Measurements from ENCODE around the gene PTGR2. TPM values are rescaled to one million over a fixed set of nuclear protein-coding genes. Genes with fewer than 3 reads are reported as not detected.

Gene PTGR2
- total RNA-seq, 4 donors from 2014 or later, result 3.3 to 34.6 (median 5.4) TPM

GRCh38 chr14:73842201-73842600 is 9.4 kb upstream of the PTGR2 start:
- no peaks in the 10 kb centered on the region for H3K27me3 ChIP-seq
- TF ChIP-seq POLR2AphosphoS5 (IDR thresholded peaks at IDR 0.05) (no peak), EP300 (IDR thresholded peaks at IDR 0.05) (no peak), POLR2A (IDR thresholded peaks at IDR 0.05) (no peak)
- TF ChIP-seq, protein P1, sequence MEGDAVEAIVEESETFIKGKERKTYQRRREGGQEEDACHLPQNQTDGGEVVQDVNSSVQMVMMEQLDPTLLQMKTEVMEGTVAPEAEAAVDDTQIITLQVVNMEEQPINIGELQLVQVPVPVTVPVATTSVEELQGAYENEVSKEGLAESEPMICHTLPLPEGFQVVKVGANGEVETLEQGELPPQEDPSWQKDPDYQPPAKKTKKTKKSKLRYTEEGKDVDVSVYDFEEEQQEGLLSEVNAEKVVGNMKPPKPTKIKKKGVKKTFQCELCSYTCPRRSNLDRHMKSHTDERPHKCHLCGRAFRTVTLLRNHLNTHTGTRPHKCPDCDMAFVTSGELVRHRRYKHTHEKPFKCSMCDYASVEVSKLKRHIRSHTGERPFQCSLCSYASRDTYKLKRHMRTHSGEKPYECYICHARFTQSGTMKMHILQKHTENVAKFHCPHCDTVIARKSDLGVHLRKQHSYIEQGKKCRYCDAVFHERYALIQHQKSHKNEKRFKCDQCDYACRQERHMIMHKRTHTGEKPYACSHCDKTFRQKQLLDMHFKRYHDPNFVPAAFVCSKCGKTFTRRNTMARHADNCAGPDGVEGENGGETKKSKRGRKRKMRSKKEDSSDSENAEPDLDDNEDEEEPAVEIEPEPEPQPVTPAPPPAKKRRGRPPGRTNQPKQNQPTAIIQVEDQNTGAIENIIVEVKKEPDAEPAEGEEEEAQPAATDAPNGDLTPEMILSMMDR (IDR thresholded peaks at IDR 0.05), result no peak
- no peaks in the 10 kb centered on the region for H3K36me3 ChIP-seq
- no peak for ATAC-seq
- no peaks in the 10 kb centered on the region for H3K9me3 ChIP-seq
- WGBS, 2 donors (ENCODE audit: low coverage in 1 of 2), result 100% methylated on average over 1 of the region's 1 CpG
- H3K27ac ChIP-seq, result no peak overlapping the region
- no peak overlapping the region for H3K4me3 ChIP-seq
- H3K4me1 ChIP-seq, result no peaks in the 10 kb centered on the region

GRCh38 chr14:73842851-73843250 is 8.8 kb upstream of the PTGR2 start:
- TF ChIP-seq POLR2A (IDR thresholded peaks at IDR 0.05) (no peak), POLR2AphosphoS5 (IDR thresholded peaks at IDR 0.05) (no peak), EP300 (IDR thresholded peaks at IDR 0.05) (no peak)
- TF ChIP-seq, protein P1 (IDR thresholded peaks at IDR 0.05), result no peak
- no peak for ATAC-seq
- Histone ChIP-seq H3K4me3 (no peak overlapping the region), H3K36me3 (no peaks in the 10 kb centered on the region), H3K4me1 (no peaks in the 10 kb centered on the region), H3K9me3 (no peaks in the 10 kb centered on the region), H3K27ac (no peak overlapping the region), H3K27me3 (no peaks in the 10 kb centered on the region)
- WGBS, 2 donors (ENCODE audit: low coverage in 1 of 2), result 72% methylated on average over 2 of the region's 2 CpGs; no CpG with 5 or more reads in 1 of the 2 donors

GRCh38 chr14:73843296-73843695 is 8.3 kb upstream of the PTGR2 start:
- H3K4me1 ChIP-seq, result no peaks in the 10 kb centered on the region
- no peaks in the 10 kb centered on the region for H3K36me3 ChIP-seq
- no peaks in the 10 kb centered on the region for H3K27me3 ChIP-seq
- H3K4me3 ChIP-seq, result no peak overlapping the region
- no peak for TF ChIP-seq EP300 (IDR thresholded peaks at IDR 0.05)
- no peak for TF ChIP-seq POLR2A (IDR thresholded peaks at IDR 0.05)
- no peak for TF ChIP-seq POLR2AphosphoS5 (IDR thresholded peaks at IDR 0.05)
- TF ChIP-seq, protein P1 (IDR thresholded peaks at IDR 0.05), result no peak
- no peak overlapping the region for H3K27ac ChIP-seq
- no peaks in the 10 kb centered on the region for H3K9me3 ChIP-seq
- WGBS, 2 donors (ENCODE audit: low coverage in 1 of 2), result 0% methylated on average over 1 of the region's 2 CpGs; no CpG with 5 or more reads in 1 of the 2 donors
- no peak for ATAC-seq

DNA sequence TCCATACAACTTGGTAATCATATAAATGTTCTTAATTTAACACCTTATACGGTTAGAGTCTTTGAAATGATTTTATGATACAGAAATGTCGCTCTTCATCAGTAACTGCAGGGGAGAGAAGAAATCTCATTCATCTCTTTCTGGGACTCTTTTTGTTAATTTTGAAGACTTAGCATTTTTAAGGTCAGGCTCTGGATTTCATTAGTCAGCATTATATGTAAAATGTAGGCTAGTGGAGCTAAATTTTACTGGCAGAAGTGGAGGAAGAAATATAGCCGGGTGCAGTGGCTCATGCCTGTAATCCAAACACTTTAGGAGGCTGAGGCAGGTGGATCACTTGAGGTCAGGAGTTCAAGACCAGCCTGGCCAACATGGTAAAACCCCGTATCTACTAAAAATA is 4.7 kb upstream of the PTGR2 start:
- WGBS, 2 donors (ENCODE audit: low coverage in 1 of 2), result 69 to 76% methylated on average over 3 to 4 of the region's 4 CpGs
- Histone ChIP-seq H3K27me3 (no peaks in the 10 kb centered on the region), H3K27ac (no peak overlapping the region), H3K9me3 (no peaks in the 10 kb centered on the region), H3K36me3 (no peaks in the 10 kb centered on the region), H3K4me3 (no peak overlapping the region), H3K4me1 (peaks cover 0 to 9% (median 5%) of the 10 kb centered on the region in 3 donors)
- TF ChIP-seq, protein P1 (IDR thresholded peaks at IDR 0.05), result no peak
- TF ChIP-seq POLR2A (IDR thresholded peaks at IDR 0.05) (no peak), POLR2AphosphoS5 (IDR thresholded peaks at IDR 0.05) (no peak), EP300 (IDR thresholded peaks at IDR 0.05) (no peak)
- no peak for ATAC-seq

DNA sequence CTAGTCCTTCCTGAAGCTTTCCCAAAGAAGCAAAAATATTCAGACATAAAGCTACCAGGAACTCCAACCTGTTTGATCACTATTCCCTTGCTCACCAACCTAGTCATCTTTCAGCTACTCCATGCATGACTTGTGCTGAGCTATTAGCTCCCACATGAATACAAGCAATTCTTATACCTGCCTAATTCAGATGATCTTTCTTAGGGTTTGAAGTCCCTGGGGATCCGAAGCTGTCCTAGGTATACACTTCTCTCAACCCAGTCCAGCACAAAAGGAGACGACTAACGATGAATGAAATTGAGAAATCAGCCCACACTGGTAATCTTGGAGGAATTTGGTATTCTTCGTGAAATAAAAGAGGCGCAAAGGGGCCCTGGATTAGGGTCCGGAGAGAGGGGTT is 631 bp upstream of the PTGR2 start:
- Histone ChIP-seq H3K27ac (peak overlapping the region; percentile 90 to 93 (median 91)), H3K36me3 (no peaks in the 10 kb centered on the region), H3K27me3 (no peaks in the 10 kb centered on the region), H3K9me3 (no peaks in the 10 kb centered on the region), H3K4me3 (peak overlapping the region; percentile 60 to 65), H3K4me1 (peaks cover 0 to 25% (median 5%) of the 10 kb centered on the region in 3 donors)
- WGBS, 2 donors (ENCODE audit: low coverage in 1 of 2), result 33 to 64% methylated on average over 1 to 3 of the region's 6 CpGs
- no peak for TF ChIP-seq POLR2AphosphoS5 (IDR thresholded peaks at IDR 0.05)
- TF ChIP-seq POLR2A (IDR thresholded peaks at IDR 0.05), result no peak
- TF ChIP-seq, protein P1 (IDR thresholded peaks at IDR 0.05), result no peak
- TF ChIP-seq EP300 (IDR thresholded peaks at IDR 0.05), result no peak
- ATAC-seq, result no peak
